Heart left ventricle (tissue), 13 donors: ENCODE results near the gene RAD51B.

ENCODE experiments used
- POLR2A ChIP-seq, 2 donors: fragments of 450-650 bp; IDR thresholded peaks; one replicate each; pipeline ENCODE4 v1.6.1; 2017; ENCODE audit warnings: antibody characterized with exemption in 2 of 2, mild to moderate bottlenecking in 2 of 2, moderate library complexity in 2 of 2
- TF ChIP-seq, protein P1 (sequence below), 12 donors: fragments of 200-600 bp; sonication (generic) in 4 of 12; IDR thresholded peaks; one replicate each; pipeline versions ENCODE4 v1.5.0 to v1.8.0; 2018 to 2022; ENCODE audit warnings: antibody characterized with exemption in 12 of 12, mild to moderate bottlenecking in 5 of 12
- donor health status: ischemic (EF 13 %, LVEDD 7.1; RV severe dilation, severe dysfunction).
- donor health status: DM: no; HTN: yes; CAD: no.
- donor health status: DM: no; HTN: no; CAD: no.
- donor health status: ischemic (EF 25% LVEDD 6.9; RV normal size, moderate dysfunction).
- donor health status: ischemic (EF 25% LVEDD 5.7; RV mildly dilated, moderate dysfunction).
- donor health status: ischemic (EF 35%, LVEDD 5.7; RV mildly dilated, moderate dysfunction).
- donor health status: nonischemic (EF 11% LVEDD 7.7; RV severe dilation, severe dysfunction).
- donor health status: DM: yes; HTN: yes; CAD: no.
- donor health status: PGD.
- donor health status: ischemic (EF 29% LVEDD 5.4; RV normal size, mild dysfunction).
- donor health status: nonischemic (EF 23%, LVEDD 6.1; RV moderate dilation, normal function).

DNA sequence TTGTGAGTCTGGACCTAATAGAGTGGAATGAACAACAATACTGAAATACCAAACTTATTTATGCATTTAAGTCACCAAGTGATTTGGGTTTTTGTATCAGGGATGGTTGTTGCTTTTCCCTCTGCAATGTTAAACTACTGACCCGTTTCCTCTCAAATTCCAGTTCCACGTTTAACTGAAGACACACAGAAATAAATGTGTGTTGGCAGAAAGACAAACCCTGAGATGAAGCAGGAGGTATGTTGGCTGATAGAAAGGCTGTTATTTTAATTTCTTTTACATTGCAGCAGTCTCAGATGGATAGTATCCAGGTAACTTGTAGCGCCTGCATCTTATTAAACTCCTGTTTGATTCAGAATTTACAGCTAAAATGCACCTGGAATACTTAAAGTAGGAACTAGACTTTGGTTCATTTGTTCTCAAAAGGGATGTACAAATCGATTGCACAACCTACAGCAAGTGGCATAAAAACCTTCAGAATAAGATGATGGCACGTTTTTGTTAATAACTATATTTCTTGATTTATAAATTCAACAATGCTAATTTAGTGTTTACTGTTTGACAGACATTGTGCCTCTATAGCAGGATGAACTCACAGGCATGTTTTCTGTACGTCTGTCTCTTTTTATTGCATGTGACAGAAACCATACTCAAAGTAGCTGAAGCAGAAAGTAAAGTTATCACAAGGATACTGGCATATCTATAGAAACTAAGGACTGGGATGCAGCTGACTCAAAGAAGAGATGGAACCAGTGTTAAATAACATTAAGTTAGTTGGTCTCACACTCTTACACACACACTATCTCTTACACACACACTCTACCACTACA, 567.6 kb downstream of the RAD51B start:
- TF ChIP-seq, protein P1, sequence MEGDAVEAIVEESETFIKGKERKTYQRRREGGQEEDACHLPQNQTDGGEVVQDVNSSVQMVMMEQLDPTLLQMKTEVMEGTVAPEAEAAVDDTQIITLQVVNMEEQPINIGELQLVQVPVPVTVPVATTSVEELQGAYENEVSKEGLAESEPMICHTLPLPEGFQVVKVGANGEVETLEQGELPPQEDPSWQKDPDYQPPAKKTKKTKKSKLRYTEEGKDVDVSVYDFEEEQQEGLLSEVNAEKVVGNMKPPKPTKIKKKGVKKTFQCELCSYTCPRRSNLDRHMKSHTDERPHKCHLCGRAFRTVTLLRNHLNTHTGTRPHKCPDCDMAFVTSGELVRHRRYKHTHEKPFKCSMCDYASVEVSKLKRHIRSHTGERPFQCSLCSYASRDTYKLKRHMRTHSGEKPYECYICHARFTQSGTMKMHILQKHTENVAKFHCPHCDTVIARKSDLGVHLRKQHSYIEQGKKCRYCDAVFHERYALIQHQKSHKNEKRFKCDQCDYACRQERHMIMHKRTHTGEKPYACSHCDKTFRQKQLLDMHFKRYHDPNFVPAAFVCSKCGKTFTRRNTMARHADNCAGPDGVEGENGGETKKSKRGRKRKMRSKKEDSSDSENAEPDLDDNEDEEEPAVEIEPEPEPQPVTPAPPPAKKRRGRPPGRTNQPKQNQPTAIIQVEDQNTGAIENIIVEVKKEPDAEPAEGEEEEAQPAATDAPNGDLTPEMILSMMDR (IDR thresholded peaks at IDR 0.05): no peak
- TF ChIP-seq POLR2A (IDR thresholded peaks at IDR 0.05): no peak
